Measurements from ENCODE around the gene AATF.

GRCh38 chr17:37101306-37101705 is 152.6 kb downstream of the AATF start:
- TF ChIP-seq, protein P1, sequence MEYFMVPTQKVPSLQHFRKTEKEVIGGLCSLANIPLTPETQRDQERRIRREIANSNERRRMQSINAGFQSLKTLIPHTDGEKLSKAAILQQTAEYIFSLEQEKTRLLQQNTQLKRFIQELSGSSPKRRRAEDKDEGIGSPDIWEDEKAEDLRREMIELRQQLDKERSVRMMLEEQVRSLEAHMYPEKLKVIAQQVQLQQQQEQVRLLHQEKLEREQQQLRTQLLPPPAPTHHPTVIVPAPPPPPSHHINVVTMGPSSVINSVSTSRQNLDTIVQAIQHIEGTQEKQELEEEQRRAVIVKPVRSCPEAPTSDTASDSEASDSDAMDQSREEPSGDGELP (CRISPR knock-in tag; IDR thresholded peaks at IDR 0.05; ENCODE audit: borderline replicate concordance) = no peak
- TF ChIP-seq, protein P2, sequence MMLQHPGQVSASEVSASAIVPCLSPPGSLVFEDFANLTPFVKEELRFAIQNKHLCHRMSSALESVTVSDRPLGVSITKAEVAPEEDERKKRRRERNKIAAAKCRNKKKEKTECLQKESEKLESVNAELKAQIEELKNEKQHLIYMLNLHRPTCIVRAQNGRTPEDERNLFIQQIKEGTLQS (IDR thresholded peaks at IDR 0.05) = no peak
- TF ChIP-seq, protein P2 (CRISPR knock-in tag; conservative IDR thresholded peaks at IDR 0.05) = no peak
- TF ChIP-seq MLLT1 (IDR thresholded peaks at IDR 0.05) (no peak), ZNF23 (CRISPR knock-in tag; IDR thresholded peaks at IDR 0.05) (no peak), ELF1 (tag; IDR thresholded peaks at IDR 0.05) (no peak), FOXK1 (CRISPR knock-in tag; IDR thresholded peaks at IDR 0.05; ENCODE audit: borderline replicate concordance) (no peak), POLR2B (IDR thresholded peaks at IDR 0.05; ENCODE audit: low read depth, partially characterized antibody) (no peak)
- TF ChIP-seq, protein P3, sequence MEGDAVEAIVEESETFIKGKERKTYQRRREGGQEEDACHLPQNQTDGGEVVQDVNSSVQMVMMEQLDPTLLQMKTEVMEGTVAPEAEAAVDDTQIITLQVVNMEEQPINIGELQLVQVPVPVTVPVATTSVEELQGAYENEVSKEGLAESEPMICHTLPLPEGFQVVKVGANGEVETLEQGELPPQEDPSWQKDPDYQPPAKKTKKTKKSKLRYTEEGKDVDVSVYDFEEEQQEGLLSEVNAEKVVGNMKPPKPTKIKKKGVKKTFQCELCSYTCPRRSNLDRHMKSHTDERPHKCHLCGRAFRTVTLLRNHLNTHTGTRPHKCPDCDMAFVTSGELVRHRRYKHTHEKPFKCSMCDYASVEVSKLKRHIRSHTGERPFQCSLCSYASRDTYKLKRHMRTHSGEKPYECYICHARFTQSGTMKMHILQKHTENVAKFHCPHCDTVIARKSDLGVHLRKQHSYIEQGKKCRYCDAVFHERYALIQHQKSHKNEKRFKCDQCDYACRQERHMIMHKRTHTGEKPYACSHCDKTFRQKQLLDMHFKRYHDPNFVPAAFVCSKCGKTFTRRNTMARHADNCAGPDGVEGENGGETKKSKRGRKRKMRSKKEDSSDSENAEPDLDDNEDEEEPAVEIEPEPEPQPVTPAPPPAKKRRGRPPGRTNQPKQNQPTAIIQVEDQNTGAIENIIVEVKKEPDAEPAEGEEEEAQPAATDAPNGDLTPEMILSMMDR (IDR thresholded peaks at IDR 0.05 in 2 of 3, conservative IDR thresholded peaks at IDR 0.05 in 1 of 3; ENCODE audit: insufficient read depth in 2 of 3, low read depth in 1 of 3, low read length in 3 of 3) = no peak
